Measurements from ENCODE around the gene TENM4.
"Not testable (repeated sequence)": the region's sequence is repeated elsewhere in the genome, so short reads cannot be mapped to it uniquely, and the experiment has no call there.

TENM4 gene

GRCh38 chr11:78642979-78643675, 797.7 kb downstream of the TENM4 start:
- peak; percentile 1 for DNase-seq (ENCODE audit: low spot score)

GRCh38 chr11:78641541-78641940, 799.3 kb downstream of the TENM4 start:
- DNase-seq (ENCODE audit: low spot score): no peak

GRCh38 chr11:78638704-78639380, 802.0 kb downstream of the TENM4 start:
- no peak for DNase-seq (ENCODE audit: low spot score)

- not testable (repeated sequence) for DNase-seq (ENCODE audit: low spot score)
These were observed 803.3 kb downstream of the TENM4 start for GRCh38 chr11:78637527-78637926.

GRCh38 chr11:78635814-78636506, 804.9 kb downstream of the TENM4 start:
- DNase-seq (ENCODE audit: low spot score): no peak

GRCh38 chr11:78633516-78634310, 807.1 kb downstream of the TENM4 start:
- no peak for DNase-seq (ENCODE audit: low spot score)

GRCh38 chr11:78630561-78631303, 810.1 kb downstream of the TENM4 start:
- DNase-seq (ENCODE audit: low spot score): no peak

GRCh38 chr11:78630155-78630554, 810.7 kb downstream of the TENM4 start:
- no peak for DNase-seq (ENCODE audit: low spot score)

GRCh38 chr11:78622666-78623065, 818.2 kb downstream of the TENM4 start:
- no peak for DNase-seq (ENCODE audit: low spot score)

GRCh38 chr11:78620159-78620558, 820.7 kb downstream of the TENM4 start:
- no peak for DNase-seq (ENCODE audit: low spot score)

GRCh38 chr11:78615724-78616123, 825.1 kb downstream of the TENM4 start:
- DNase-seq (ENCODE audit: low spot score): no peak

GRCh38 chr11:78613378-78613813, 827.4 kb downstream of the TENM4 start:
- no peak for DNase-seq (ENCODE audit: low spot score)

- no peak for DNase-seq (ENCODE audit: low spot score)
These were observed 828.0 kb downstream of the TENM4 start for GRCh38 chr11:78612721-78613377.

- DNase-seq (ENCODE audit: low spot score): not testable (repeated sequence)
These were observed 831.5 kb downstream of the TENM4 start for GRCh38 chr11:78609321-78609720.

- no peak for DNase-seq (ENCODE audit: low spot score)
These were observed 833.1 kb downstream of the TENM4 start for GRCh38 chr11:78607696-78608095.

GRCh38 chr11:78606667-78607066, 834.2 kb downstream of the TENM4 start:
- DNase-seq (ENCODE audit: low spot score): no peak

- no peak for DNase-seq (ENCODE audit: low spot score)
These were observed 835.5 kb downstream of the TENM4 start for GRCh38 chr11:78605296-78605695.

- no peak for DNase-seq (ENCODE audit: low spot score)
These were observed 837.0 kb downstream of the TENM4 start for GRCh38 chr11:78603792-78604191.

Measured in AG08396 (cell line).